Neural cell (in vitro differentiated cells): ENCODE results near the gene SLC22A23. TPM values are rescaled to one million over a fixed set of nuclear protein-coding genes. Genes with fewer than 3 reads are reported as not detected.

Source experiments
- H2AFZ ChIP-seq: fragments of 200-600, 300-800 bp; sonication (generic), shearing (Covaris generic); 2 replicates; pipeline ENCODE4 v1.6.0; 2014; ENCODE audit warnings: low read depth, mild to moderate bottlenecking, antibody characterized with exemption, low read length, moderate library complexity
- H3F3A ChIP-seq: fragments of 200-600 bp; shearing (Covaris generic); 2 replicates; pipeline ENCODE4 v1.6.1; 2016; ENCODE audit warnings: mild to moderate bottlenecking, moderate library complexity, mixed read lengths, antibody characterized with exemption, low read length; ENCODE audit not compliant: insufficient read depth, poor library complexity, severe bottlenecking
- H3K27ac ChIP-seq: fragments of 200-600, 300-800 bp; sonication (generic), shearing (Covaris generic); 2 replicates; pipeline ENCODE4 v1.5.1; 2014; ENCODE audit warnings: mild to moderate bottlenecking, low read length, moderate library complexity
- H3K27me3 ChIP-seq: fragments of 300-800, 200-600 bp; sonication (generic), shearing (Covaris generic); 2 replicates; pipeline ENCODE4 v1.6.0; 2014; ENCODE audit warnings: mild to moderate bottlenecking, low read depth, low read length, moderate library complexity; ENCODE audit not compliant: insufficient read depth
- H3K36me3 ChIP-seq: fragments of 300-800, 200-600 bp; sonication (generic), shearing (Covaris generic); 2 replicates; pipeline ENCODE4 v1.5.1; 2014; ENCODE audit warnings: mild to moderate bottlenecking, antibody characterized with exemption, low read length, moderate library complexity; ENCODE audit not compliant: insufficient read depth
- H3K4me2 ChIP-seq: fragments of 300-800, 200-600 bp; sonication (generic), shearing (Covaris generic); 2 replicates; pipeline ENCODE4 v1.6.0; 2014; ENCODE audit warnings: mild to moderate bottlenecking, low read length
- H3K4me3 ChIP-seq: fragments of 300-800, 200-600 bp; sonication (generic), shearing (Covaris generic); 2 replicates; pipeline ENCODE4 v1.5.1; 2014; ENCODE audit warnings: mild to moderate bottlenecking, low read length, moderate library complexity
- H3K79me2 ChIP-seq: fragments of 200-600 bp; shearing (Covaris generic); replicated peaks from 2 replicates; pipeline ENCODE4 v1.6.0; 2014; ENCODE audit warnings: mild to moderate bottlenecking, low read length, moderate library complexity; ENCODE audit not compliant: insufficient read depth
- H3K9ac ChIP-seq: fragments of 300-800, 200-600 bp; sonication (generic), shearing (Covaris generic); 2 replicates; pipeline ENCODE4 v1.6.1; 2016; ENCODE audit warnings: mild to moderate bottlenecking, low read length, mixed read lengths
- H3K9me2 ChIP-seq: fragments of 200-600 bp; shearing (Covaris generic); 2 replicates; pipeline ENCODE4 v1.6.1; 2016; ENCODE audit warnings: mild to moderate bottlenecking, low read length, mixed read lengths; ENCODE audit not compliant: insufficient read depth
- H3K9me3 ChIP-seq: fragments of 200-600, 300-800 bp; sonication (generic), shearing (Covaris generic); 2 replicates; pipeline ENCODE4 v1.6.1; 2016; ENCODE audit warnings: mild to moderate bottlenecking, mixed run types, low read length, moderate library complexity, mixed read lengths
- H4K20me1 ChIP-seq: fragments of 200-600 bp; shearing (Covaris generic); 2 replicates; pipeline ENCODE4 v1.6.1; 2016; ENCODE audit warnings: mild to moderate bottlenecking, mixed run types; ENCODE audit not compliant: insufficient read depth
- CTCF ChIP-seq: fragments of 450-650 bp; IDR thresholded peaks from 2 replicates; pipeline ENCODE4 v1.5.1; 2014; ENCODE audit warnings: antibody characterized with exemption, mild to moderate bottlenecking, moderate library complexity; ENCODE audit not compliant: poor library complexity, severe bottlenecking
- EP300 ChIP-seq: fragments of 450-650 bp; conservative IDR thresholded peaks from 2 replicates; pipeline ENCODE4 v1.6.1; 2014; ENCODE audit warnings: antibody characterized with exemption, mild to moderate bottlenecking, moderate library complexity; ENCODE audit not compliant: poor library complexity, severe bottlenecking
- EZH2 ChIP-seq: fragments of 200-600, 300-800 bp; shearing (Covaris generic), sonication (generic); IDR thresholded peaks from 2 replicates; pipeline ENCODE4 v1.6.1; 2014; ENCODE audit warnings: antibody characterized with exemption, low read length, borderline replicate concordance, mild to moderate bottlenecking; ENCODE audit not compliant: insufficient read depth, poor library complexity, severe bottlenecking
- MXI1 ChIP-seq: fragments of 450-650 bp; conservative IDR thresholded peaks from 2 replicates; pipeline ENCODE4 v1.6.1; 2014; ENCODE audit warnings: antibody characterized with exemption, mild to moderate bottlenecking; ENCODE audit not compliant: poor library complexity, severe bottlenecking
- POLR2AphosphoS5 ChIP-seq: IDR thresholded peaks from 2 replicates; pipeline ENCODE4 v1.6.1; 2012
- RAD21 ChIP-seq: fragments of 450-650 bp; conservative IDR thresholded peaks from 2 replicates; pipeline ENCODE4 v1.6.1; 2014; ENCODE audit warnings: antibody characterized with exemption, mild to moderate bottlenecking, moderate library complexity
- REST ChIP-seq: IDR thresholded peaks from 2 replicates; pipeline ENCODE4 v1.6.1; 2012; ENCODE audit warnings: borderline replicate concordance
- SMC3 ChIP-seq: fragments of 450-650 bp; conservative IDR thresholded peaks from 2 replicates; pipeline ENCODE4 v1.6.1; 2014; ENCODE audit warnings: antibody characterized with exemption, mild to moderate bottlenecking, moderate library complexity; ENCODE audit not compliant: poor library complexity
- TAF1 ChIP-seq: IDR thresholded peaks from 2 replicates; pipeline ENCODE4 v1.6.1; 2012; ENCODE audit warnings: low read depth
- polyA plus RNA-seq: library from polyadenylated mRNA; depleted of rRNA; stranded (reverse); fragments of >200 nt; gene quantifications from 2 replicates; pipeline ENCODE4 v1.2.3, GENCODE V29; 2014

The SLC22A23 gene
- polyA plus RNA-seq, 1 donor from 2014 or later, result 8.8 TPM

DNA sequence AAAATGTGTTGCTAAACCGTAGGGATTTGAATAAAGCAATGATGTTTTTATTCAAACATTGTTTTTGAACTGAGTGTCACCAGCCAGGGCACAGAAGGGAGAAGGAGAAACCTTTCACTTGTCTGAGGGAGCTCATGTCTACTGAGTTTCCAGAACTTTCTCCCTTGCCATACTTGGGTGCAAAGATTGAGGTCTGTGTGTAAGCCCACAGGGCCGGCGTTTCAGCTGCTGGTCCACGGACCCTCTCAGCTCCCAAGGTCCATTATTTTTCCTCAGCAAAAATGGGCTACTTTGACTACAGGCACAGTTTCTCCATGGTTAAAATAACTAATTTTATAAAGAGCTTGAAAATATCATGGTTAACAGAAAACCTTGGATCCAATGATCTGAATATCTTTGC is 165.5 kb downstream of the SLC22A23 start:
- no peaks in the 10 kb centered on the region for H3K9me3 ChIP-seq
- H3K36me3 ChIP-seq, result peaks cover 6% of the 10 kb centered on the region
- H4K20me1 ChIP-seq, result no peaks in the 10 kb centered on the region
- no peaks in the 10 kb centered on the region for H3K9me2 ChIP-seq
- H3K9ac ChIP-seq, result no peak overlapping the region
- H3K27me3 ChIP-seq, result no peaks in the 10 kb centered on the region
- no peak overlapping the region for H3K4me3 ChIP-seq
- TF ChIP-seq EZH2 (no peak), SMC3 (no peak), RAD21 (no peak), TAF1 (no peak)
- H3K4me2 ChIP-seq, result no peak overlapping the region
- H2AFZ ChIP-seq, result no peak overlapping the region
- no peaks in the 10 kb centered on the region for H3K79me2 ChIP-seq
- H3K27ac ChIP-seq, result no peak overlapping the region
- no peaks in the 10 kb centered on the region for H3F3A ChIP-seq

- H4K20me1 ChIP-seq, result no peaks in the 10 kb centered on the region
- H3K4me3 ChIP-seq, result no peak overlapping the region
- no peaks in the 10 kb centered on the region for H3K27me3 ChIP-seq
- H3F3A ChIP-seq, result no peaks in the 10 kb centered on the region
- peaks cover 6% of the 10 kb centered on the region for H3K36me3 ChIP-seq
- TF ChIP-seq CTCF (no peak), TAF1 (no peak), EP300 (no peak), POLR2AphosphoS5 (no peak), REST (no peak), MXI1 (no peak), EZH2 (no peak), SMC3 (no peak), RAD21 (no peak)
- no peak overlapping the region for H3K27ac ChIP-seq
- no peaks in the 10 kb centered on the region for H3K9me2 ChIP-seq
- H3K4me2 ChIP-seq, result no peak overlapping the region
- no peak overlapping the region for H2AFZ ChIP-seq
- H3K9me3 ChIP-seq, result no peaks in the 10 kb centered on the region
- no peaks in the 10 kb centered on the region for H3K79me2 ChIP-seq
- no peak overlapping the region for H3K9ac ChIP-seq
Observed at GRCh38 chr6:3290931-3291211, 166.0 kb downstream of the SLC22A23 start.
